HG03565 (cell line): ENCODE measurements around the gene SEMA4B.

ENCODE experiments used
- ATAC-seq: cut with Tn5 transposase; IDR thresholded peaks from one replicate; pipeline ENCODE4 v1.9.1; 2021; ENCODE audit warnings: mild to moderate bottlenecking, moderate library complexity; ENCODE audit not compliant: unreplicated experiment

The SEMA4B gene

DNA sequence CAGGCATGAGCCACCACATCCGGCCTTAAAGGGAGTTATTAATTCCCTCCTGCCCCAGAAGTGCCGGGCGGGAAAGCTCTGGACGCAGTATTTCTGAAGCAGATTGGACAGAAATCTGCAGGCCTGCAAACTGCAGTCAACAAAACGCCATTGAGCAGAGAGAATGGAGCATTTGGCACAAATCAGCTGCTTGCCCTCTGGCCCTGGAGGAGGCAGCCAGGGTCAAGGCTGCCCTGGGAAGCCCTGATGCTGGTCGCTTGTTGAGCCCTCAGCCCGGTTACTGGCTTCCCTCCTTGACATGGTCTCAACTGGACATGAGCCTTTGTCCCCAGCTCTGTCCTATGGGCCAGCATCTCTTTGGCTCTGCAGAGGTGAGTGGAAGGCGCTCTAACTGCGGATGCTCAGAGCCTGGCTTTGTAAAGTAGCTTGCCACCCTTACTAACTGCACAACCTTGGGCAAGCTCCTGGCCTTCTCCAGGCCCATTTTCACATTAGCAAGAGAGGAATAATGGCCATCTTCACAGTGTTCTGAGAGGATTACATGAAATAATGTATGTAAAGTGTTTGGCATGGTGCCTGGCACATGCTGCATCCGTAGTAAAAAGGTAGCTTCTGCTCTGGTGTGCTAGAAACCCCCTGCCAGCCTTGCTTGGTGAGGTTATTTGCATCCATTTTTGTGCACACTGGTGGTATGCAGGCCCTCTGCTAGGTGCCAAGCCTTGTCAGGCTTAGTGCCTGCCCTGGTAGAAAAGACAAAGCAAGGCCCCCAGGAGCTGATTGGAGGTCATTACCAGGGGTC, 4.1 kb downstream of the SEMA4B start:
- no peak for ATAC-seq

DNA sequence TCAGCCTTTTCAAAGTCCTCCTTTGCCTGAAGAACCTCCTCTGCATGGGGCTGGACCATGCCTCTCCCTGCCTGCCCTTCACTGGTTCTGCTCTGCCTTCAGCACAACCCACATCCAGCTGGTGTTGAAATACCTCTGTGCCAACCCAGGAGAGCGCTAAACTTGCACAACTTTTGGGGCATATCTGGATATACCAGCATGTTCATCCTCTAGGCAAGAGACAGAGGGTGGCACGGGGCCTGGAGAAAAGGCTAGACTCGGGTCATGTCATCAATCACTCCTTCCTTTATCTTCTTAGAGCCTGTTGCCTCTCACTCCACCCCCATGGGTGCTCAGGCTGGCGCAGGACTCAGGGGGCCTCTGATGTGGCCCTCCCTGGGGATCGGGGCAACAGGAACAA, 4.8 kb downstream of the SEMA4B start:
- no peak for ATAC-seq

DNA sequence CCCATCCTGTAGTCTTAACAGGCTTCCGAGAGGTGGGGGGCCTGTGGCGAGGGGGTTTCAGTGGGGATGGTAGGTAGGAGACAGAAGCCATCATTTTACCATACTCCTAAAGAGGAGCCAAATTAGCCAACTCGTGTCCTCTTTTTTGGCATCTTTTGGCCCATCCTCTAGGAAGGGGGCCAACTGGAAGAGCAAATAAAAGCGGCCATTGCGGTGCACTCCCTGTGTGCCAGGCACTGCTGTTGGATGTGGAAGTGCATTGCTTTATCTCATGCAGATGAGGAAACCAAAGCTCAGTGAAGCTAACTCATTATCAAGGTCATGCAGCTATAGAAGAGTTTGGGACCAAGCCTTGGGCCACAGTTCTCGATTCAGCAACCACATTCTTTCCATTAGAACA, 6.1 kb downstream of the SEMA4B start:
- no peak for ATAC-seq

DNA sequence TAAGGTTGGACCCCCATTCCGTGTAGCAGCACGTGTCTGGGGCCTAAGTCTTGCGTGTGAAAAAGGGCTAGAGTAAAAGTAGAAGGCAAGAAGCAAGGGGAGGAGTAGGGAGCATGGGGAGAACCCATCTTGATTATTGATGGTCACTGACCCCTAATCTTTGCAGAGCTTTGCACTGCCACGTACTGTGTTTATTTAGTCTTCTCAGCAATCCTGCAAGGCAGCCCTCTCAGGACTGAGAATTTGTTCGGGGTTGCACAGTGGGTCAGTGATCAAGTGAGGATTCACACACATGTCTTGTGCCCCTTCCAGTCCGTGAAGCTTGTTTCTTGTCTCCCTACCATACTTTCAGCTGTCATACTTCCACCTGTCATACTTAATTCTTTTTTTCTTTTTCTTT, 7.2 kb downstream of the SEMA4B start:
- no peak for ATAC-seq

DNA sequence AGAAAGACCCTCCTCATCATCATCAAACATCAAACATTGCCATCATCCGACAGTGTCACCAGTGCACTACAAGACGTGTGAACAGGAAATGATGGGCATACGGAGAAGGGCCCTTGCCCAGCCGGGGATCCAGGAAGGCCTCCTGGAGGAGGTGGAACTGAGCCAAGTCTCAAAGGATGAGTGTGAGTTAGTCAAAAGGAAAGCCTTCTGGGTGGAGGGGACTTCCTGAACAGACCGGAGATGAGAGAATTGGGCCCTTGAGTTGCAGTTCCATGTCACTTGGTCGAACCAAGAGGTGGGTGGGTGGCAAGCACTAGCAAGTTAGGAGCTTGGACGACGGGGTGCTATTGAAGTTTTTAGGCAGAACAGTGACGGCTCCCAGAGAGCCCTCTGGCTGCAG, 8.5 kb downstream of the SEMA4B start:
- no peak for ATAC-seq

DNA sequence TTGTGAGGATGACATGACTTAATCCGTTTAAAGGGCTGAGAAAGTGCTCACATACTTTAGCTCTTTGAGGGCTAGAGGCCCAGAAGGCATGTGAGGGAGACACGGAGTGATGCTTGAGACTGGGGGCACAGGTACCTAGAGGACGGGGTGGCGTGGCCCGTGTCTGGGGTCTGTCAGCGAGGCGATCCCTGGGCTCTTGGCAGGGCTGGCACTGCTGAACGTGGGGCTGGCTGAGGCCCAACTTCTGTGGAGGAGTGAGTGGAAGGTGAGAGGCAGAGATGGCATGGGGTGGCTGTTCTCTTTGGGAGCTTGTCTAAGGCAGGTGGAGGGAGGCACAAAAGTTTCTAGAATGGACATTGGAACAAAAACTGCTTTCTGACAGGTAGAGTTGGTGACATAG, 9.5 kb downstream of the SEMA4B start:
- no peak for ATAC-seq

DNA sequence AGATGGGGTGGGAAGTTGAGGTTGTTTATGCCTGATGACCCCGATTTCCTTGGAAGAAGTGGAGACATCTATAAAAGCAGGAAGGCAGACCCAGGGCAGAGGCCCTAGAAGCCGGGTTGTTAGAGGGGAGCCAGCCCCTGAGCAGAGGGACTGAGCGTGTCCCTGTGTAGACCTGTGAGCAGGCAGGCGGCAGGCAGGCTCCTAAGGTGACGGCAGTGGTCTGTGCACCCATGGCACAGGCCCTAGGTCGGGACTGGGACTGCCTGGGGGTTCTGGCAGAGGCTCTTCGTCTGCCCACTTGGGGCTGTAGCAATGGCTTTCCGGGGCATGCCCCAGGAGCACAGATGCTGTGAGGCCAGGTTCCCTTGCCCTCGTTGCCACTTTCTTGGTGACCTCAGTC, 9.9 kb downstream of the SEMA4B start:
- no peak for ATAC-seq

DNA sequence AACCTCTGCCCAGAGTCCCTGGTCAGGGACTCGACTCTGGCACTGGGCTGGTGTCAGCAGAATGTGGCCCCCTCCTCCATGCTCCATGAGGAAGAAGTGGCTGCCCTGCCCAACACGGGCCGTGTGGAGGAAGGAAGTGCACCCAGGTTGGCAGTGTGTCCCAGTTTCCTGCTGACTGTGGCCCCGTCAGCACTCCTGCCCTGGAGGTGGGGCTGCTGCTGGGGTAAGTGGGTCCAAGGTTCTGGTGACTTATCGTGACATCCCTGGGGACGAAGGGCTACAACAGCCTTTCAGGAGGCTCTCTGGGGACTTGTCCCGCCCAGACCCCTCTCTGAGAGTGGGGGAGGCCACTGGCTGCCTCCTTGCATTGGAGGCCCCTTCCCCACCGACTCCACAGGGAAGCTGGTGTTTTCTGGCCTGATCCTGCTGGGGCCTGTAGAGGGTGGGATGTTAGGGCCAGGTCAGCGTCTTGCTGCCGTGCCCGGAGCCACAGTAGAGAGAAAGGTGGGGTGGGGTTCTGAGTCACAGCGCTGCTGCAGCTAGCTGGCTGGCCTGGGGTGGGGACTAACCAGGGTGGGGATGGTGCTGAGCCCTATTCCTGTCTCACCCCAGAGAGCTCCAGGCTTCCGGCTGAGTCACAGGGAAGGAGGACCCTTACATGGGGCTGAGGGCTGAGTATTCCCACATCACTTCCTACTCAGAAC, 10.5 kb downstream of the SEMA4B start:
- ATAC-seq, result no peak

DNA sequence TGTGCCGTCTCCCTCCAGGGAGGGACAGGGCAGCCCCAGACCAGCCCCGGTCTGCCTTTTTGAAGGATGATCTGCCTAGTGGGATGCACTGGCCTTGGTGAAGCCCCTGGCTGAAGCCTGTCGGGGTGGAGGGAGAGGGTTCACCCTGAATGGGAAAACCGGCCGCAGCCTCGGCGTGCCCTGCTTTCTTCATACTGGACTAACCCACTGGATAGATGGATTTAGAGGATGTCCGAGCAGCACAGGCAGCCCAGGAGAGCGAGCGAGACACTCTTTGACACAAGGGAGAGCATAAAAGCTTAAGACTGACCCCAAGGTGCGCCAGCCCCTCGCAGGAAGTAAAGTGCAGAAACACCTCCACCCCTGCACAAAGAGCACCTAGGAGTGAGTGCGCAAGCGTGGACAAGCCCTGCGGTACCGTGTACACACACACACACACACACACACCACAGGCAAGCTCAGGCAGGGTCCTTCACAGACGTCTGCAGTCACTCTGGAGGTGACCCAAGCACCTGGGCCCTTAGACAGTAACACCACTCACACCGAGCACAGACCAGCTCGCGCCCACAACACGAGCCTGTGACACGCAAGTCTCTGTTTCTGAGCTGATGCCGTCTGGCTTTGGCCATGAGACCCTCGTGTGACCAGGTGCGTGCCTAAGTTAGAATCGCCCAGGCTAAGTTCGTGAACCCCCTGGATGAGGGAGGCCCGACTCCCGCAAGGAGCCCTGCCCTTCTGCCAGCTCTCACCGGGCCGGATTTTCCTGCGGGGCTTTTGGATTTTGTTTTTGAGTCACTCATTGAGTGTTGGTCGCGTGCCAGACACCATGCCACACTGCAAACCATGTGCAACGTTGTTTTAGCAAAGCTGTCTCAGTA, 11.3 kb downstream of the SEMA4B start:
- ATAC-seq, result no peak

DNA sequence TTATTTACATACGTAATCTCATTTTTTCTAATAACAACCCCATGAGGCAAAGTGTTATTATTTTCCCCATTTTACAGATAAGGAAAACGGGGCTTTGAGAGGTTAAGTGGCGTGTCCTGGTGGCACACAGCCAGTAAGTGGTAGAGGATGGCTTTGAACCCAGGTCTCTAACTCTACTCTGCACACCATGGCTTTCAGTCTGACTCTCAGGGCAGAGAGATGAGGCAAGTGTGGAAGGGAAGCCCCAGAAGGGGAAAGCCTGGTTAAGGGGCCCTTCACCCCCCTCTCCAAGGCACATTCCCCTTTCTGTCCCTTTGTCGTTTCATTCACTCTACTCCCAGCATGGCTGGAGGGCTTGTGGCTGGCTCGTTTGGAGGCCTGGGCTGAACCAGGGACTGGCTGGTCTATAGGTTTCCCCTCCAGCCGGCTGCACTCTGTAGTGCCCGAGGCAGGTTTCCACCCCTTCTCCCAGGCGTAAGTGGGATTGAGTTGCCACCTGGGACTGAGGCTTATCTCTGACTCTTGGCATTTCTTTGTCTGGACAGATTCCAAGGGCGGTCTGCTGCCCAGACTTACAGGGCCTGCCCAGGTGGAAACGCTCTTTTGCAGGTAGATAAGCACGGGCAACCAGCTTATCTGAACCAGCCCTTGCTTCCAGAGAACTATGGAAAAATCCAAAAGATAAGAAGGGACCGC, 12.1 kb downstream of the SEMA4B start:
- ATAC-seq, result no peak

DNA sequence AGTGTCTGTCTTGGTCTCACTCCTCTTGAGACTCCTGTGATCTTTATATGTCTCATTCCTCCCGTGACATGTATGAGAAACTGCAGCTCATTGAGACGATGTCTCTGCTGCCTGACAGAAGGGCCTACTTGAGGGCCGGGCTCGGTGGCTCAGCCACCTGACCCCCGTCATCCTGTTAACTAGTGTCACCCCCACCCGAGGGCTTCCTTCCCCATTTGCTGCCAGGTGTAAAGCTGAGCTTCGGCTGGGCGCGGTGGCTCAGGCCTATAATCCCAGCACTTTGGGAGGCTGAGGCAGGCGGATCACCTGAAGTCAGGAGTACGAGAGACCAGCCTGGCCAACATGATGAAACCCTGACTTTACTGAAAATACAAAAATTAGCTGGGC, 12.7 kb downstream of the SEMA4B start:
- ATAC-seq, result no peak

DNA sequence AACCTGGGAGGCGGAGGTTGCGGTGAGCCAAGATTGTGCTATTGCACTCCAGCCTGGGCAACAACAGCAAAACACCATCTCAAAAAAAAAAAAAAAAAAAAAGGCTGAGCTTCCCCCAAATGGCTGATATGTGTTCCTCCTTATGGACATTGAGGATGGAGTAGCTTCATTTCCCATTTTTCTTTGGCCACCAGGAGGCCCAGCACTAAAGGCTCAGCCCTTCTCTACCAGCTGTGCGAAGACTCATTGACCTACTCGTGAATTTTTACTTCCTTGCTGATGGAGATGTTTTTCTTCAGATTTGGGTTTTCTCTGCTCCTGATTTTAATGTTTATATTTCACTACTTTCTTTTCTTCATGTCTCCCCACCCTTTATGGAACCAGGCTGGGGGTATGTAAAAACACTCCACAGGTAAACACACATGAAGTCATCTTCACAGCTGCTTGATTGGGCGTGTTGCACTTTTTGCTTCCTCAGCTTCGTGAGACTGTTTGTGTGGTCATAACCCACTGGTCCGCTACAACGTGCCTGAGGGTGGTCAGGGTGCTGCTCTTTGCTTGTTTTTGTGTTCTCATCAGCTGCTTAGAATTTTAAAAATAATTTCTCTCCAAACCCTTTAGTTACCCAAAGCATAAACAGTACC, 13.5 kb downstream of the SEMA4B start:
- ATAC-seq, result no peak

DNA sequence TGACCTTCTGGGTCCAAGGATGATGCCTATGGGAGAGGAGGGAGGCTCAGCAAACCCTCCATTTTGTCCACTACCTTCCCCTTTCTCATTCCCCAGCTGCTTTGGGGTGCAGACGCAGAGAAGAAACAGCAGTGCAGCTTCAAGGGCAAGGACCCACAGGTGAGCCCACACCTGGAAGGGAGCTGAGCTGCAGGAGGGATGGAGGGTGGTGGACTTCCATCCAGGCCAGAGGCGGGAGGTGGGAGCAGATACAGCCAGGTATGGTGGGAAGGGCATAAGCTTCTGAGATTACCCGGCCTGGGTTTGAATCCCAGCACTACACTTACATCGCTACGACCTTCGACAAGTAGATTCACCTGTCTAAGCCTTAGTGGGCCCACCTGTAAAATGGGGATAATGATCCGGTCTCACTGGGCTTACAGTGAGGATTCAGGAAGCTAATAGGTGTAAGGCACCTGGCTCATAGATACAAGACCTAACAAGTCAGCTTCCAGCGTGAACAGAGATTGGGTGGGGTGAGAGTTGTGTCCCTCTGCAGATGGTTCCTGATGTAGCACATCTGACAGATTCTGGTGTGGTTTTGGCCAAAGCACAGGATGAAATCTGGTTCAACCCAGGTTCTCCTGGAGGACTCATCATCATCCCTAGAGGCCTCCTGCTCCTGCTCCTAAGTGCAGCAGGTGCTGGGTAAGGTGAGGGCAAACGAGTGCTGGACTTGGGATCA, 16.7 kb downstream of the SEMA4B start:
- no peak for ATAC-seq

DNA sequence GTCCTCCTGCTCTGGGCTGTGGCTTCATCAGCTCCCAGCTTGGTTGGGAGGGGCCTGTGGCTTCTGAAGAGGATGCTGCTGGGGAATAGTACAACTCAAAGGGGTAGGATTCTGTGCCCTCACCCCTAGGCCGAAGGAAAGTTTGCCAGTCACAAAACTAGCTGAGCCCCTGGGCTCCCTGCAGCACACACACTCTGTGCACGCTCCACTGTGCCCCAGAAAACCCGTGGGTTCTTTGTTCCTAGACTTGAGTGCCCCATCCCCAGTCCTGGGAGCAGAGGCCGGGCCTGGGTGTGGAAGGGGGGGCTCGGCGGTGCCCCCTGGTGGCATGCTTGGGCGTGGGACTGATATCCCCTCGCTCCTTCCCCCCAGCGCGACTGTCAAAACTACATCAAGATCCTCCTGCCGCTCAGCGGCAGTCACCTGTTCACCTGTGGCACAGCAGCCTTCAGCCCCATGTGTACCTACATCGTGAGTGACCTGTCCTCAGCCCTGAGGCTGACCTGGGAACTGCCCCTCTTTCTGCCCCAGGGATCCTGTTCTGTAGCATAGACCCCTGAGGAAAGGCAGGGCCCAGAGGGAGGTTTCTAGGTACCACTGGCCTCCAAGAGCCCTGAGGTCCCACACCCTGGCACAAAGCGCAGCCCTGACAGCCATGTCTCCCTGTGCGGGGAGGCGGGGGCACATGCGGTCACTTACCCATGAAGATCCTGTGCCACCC, 18.5 kb downstream of the SEMA4B start:
- no peak for ATAC-seq

DNA sequence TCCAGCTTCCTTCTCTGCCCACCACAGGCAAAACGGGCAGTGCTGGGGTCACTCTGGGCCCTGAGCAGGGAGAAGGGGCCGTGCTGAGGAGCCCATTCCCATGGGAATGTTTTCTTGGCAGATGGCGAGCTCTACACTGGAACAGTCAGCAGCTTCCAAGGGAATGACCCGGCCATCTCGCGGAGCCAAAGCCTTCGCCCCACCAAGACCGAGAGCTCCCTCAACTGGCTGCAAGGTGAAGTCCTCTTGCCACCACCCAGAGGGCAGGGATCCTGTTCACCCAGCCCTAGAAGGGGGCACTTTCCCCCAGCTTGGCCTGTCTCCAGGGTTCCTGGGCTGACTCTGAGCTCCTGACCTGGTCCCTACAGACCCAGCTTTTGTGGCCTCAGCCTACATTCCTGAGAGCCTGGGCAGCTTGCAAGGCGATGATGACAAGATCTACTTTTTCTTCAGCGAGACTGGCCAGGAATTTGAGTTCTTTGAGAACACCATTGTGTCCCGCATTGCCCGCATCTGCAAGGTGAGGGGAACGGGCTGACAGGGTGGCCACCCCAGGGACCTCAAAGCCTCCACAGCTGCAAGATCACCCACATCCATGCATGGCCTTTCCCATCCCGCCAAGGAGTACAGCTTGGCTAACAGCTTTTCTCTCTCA, 20.2 kb downstream of the SEMA4B start:
- ATAC-seq, result no peak

DNA sequence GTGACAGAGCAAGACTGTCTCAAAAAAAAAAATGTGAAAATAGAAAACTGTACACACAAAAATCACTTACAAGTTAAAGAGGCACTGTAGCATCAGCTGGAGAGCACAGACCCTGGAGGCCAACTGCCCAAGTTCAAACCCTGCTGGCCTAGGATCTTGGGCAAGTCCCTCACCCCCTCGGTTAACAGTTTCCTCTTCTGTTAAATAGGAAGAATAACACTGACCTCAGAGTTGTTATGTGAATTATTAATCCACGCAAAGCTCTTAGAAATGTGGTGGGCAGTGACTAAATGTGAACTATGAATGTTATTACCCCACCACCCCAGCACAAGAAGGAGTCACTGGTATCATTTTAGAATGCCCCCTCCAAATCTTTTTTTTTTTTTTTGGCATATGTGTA, 21.4 kb downstream of the SEMA4B start:
- ATAC-seq, result no peak

DNA sequence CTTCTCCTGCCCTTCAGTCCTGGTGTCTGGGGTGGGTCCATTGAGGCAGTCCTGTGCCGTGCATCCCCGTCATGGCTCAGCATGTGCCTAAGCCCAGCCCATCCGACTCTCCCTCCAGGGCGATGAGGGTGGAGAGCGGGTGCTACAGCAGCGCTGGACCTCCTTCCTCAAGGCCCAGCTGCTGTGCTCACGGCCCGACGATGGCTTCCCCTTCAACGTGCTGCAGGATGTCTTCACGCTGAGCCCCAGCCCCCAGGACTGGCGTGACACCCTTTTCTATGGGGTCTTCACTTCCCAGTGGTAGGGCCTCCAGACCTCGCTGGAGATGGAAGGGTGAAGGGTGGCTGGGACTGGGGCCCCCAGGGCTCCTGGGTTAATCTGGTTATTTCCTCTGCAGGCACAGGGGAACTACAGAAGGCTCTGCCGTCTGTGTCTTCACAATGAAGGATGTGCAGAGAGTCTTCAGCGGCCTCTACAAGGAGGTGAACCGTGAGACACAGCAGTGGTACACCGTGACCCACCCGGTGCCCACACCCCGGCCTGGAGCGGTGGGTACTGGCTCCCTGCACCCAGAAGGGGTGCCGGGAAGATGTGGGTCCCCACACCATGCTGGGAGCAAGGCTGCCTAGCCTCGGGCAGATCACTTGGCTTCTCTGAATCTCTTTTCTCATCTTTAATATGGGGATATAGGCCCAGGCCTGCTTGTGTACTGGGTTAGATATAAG, 22.5 kb downstream of the SEMA4B start:
- ATAC-seq, result no peak

DNA sequence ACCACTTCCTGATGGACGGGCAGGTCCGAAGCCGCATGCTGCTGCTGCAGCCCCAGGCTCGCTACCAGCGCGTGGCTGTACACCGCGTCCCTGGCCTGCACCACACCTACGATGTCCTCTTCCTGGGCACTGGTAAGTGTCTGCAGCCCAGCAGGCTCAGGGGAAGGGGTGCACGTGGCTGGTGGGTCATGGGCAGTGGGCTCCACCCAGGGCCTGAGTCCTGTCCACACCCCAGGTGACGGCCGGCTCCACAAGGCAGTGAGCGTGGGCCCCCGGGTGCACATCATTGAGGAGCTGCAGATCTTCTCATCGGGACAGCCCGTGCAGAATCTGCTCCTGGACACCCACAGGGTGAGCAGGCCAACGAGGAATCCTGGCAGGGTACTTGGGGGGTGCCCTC, 23.9 kb downstream of the SEMA4B start:
- no peak for ATAC-seq
